Smooth muscle cell (in vitro differentiated cells): ENCODE results near the gene MCM7. TPM values are rescaled to one million over a fixed set of nuclear protein-coding genes. Genes with fewer than 3 reads are reported as not detected.

Experiments used
- DNase-seq: peaks from one replicate; lab custom pipeline; 2025; ENCODE audit not compliant: unreplicated experiment; lab: John Stamatoyannopoulos, UW
- H2AFZ ChIP-seq: fragments of 200-600 bp; sonication (generic); 2 replicates; pipeline ENCODE4 v1.6.0; 2016; ENCODE audit warnings: antibody characterized with exemption, low read depth, mild to moderate bottlenecking
- H3F3A ChIP-seq: fragments of 200-600 bp; sonication (generic); 2 replicates; pipeline ENCODE4 v1.6.0; 2017; ENCODE audit warnings: antibody characterized with exemption, low read depth
- H3K27ac ChIP-seq: fragments of 200-600 bp; sonication (generic); 2 replicates; pipeline ENCODE4 v1.5.1; 2016; ENCODE audit warnings: low read depth, mild to moderate bottlenecking
- H3K27me3 ChIP-seq: fragments of 200-600 bp; sonication (generic); 2 replicates; pipeline ENCODE4 v1.6.1; 2016; ENCODE audit warnings: low read depth, mild to moderate bottlenecking
- H3K36me3 ChIP-seq: fragments of 200-600 bp; sonication (generic); 2 replicates; pipeline ENCODE4 v1.5.1; 2016; ENCODE audit warnings: low read depth
- H3K4me1 ChIP-seq: fragments of 200-600 bp; sonication (generic); 2 replicates; pipeline ENCODE4 v1.5.1; 2016; ENCODE audit warnings: low read depth
- H3K4me2 ChIP-seq: fragments of 200-600 bp; sonication (generic); 2 replicates; pipeline ENCODE4 v1.6.0; 2016; ENCODE audit warnings: mild to moderate bottlenecking
- H3K4me3 ChIP-seq: fragments of 200-600 bp; sonication (generic); 2 replicates; pipeline ENCODE4 v1.5.1; 2016; ENCODE audit warnings: mild to moderate bottlenecking
- H3K79me2 ChIP-seq: fragments of 200-600 bp; sonication (generic); 2 replicates; pipeline ENCODE4 v1.6.0; 2016; ENCODE audit warnings: low read depth, mild to moderate bottlenecking
- H3K9ac ChIP-seq: fragments of 200-600 bp; sonication (generic); 2 replicates; pipeline ENCODE4 v1.6.0; 2016; ENCODE audit warnings: low read depth
- H3K9me3 ChIP-seq: fragments of 200-600 bp; sonication (generic); replicated peaks from 2 replicates; pipeline ENCODE4 v1.5.1; 2016; ENCODE audit warnings: low read depth
- H4K20me1 ChIP-seq: fragments of 200-600 bp; sonication (generic); 2 replicates; pipeline ENCODE4 v1.6.0; 2016; ENCODE audit warnings: low read depth
- CTCF ChIP-seq: fragments of 200-600 bp; sonication (generic); IDR thresholded peaks from 2 replicates; pipeline ENCODE4 v1.5.1; 2017; ENCODE audit warnings: borderline replicate concordance, mild to moderate bottlenecking, antibody characterized with exemption; ENCODE audit not compliant: insufficient read depth, poor library complexity, severe bottlenecking
- WGBS: methylation state at CpG from one replicate; pipeline ENCODE4 v1.1.7; 2016; ENCODE audit warnings: low lambda C conversion rate; 5-methylcytosine and 5-hydroxymethylcytosine counted together
- polyA plus RNA-seq: library from polyadenylated mRNA; unstranded; fragments of >200 nt; fragmentation: Nextera tagmentation; extraction: Ambion mirVana; gene quantifications from 2 replicates; pipeline ENCODE4 v1.2.1, GENCODE V29; 2016
- total RNA-seq: library from RNA; depleted of rRNA; stranded (reverse); fragments of >200 nt; gene quantifications from 2 replicates; pipeline ENCODE4 v1.2.3, GENCODE V29; 2014

Gene MCM7
- total and polyA plus RNA-seq, 2 experiments from 2014 or later: 47.6 to 56.9 TPM

- no peak for TF ChIP-seq CTCF
- Histone ChIP-seq H3K4me2 (no peak overlapping the region), H2AFZ (no peak overlapping the region), H3K36me3 (no peaks in the 10 kb centered on the region), H3K4me1 (no peaks in the 10 kb centered on the region), H3F3A (no peaks in the 10 kb centered on the region), H3K27ac (no peak overlapping the region), H3K27me3 (no peaks in the 10 kb centered on the region), H3K79me2 (no peaks in the 10 kb centered on the region), H3K4me3 (no peak overlapping the region), H4K20me1 (no peaks in the 10 kb centered on the region), H3K9ac (no peak overlapping the region), H3K9me3 (no peaks in the 10 kb centered on the region)
- WGBS: 92% methylated on average over 13 of the region's 13 CpGs
- DNase-seq: no peak
These were observed 36.9 kb upstream of the MCM7 start for GRCh38 chr7:100137851-100138760.

GRCh38 chr7:100132697-100133151 is 31.5 kb upstream of the MCM7 start:
- Histone ChIP-seq H2AFZ (no peak overlapping the region), H3K36me3 (no peaks in the 10 kb centered on the region), H3F3A (no peaks in the 10 kb centered on the region), H3K27me3 (no peaks in the 10 kb centered on the region), H3K4me2 (no peak overlapping the region), H4K20me1 (no peaks in the 10 kb centered on the region), H3K4me3 (no peak overlapping the region), H3K79me2 (no peaks in the 10 kb centered on the region), H3K9ac (no peak overlapping the region), H3K27ac (no peak overlapping the region), H3K4me1 (peaks cover 4% of the 10 kb centered on the region), H3K9me3 (no peaks in the 10 kb centered on the region)
- peak; percentile 67 for TF ChIP-seq CTCF
- no peak for DNase-seq
- 20% methylated on average over 3 of the region's 3 CpGs for WGBS

GRCh38 chr7:100132126-100132525 is 30.9 kb upstream of the MCM7 start:
- no peaks in the 10 kb centered on the region for H3K27me3 ChIP-seq
- H2AFZ ChIP-seq: no peak overlapping the region
- TF ChIP-seq CTCF: no peak
- H3K4me2 ChIP-seq: no peak overlapping the region
- no peak overlapping the region for H3K4me3 ChIP-seq
- H3K36me3 ChIP-seq: no peaks in the 10 kb centered on the region
- H4K20me1 ChIP-seq: no peaks in the 10 kb centered on the region
- no peak overlapping the region for H3K9ac ChIP-seq
- no peak for DNase-seq
- H3K79me2 ChIP-seq: no peaks in the 10 kb centered on the region
- H3K4me1 ChIP-seq: peaks cover 4% of the 10 kb centered on the region
- H3K27ac ChIP-seq: no peak overlapping the region
- no peaks in the 10 kb centered on the region for H3F3A ChIP-seq
- no peaks in the 10 kb centered on the region for H3K9me3 ChIP-seq
- WGBS: 79% methylated on average over 7 of the region's 7 CpGs
